Fibroblast of peridontal ligament (primary cell): Measurements from ENCODE around the gene TPK1.
"Not testable (repeated sequence)": the region's sequence is repeated elsewhere in the genome, so short reads cannot be mapped to it uniquely, and the experiment has no call there.

ENCODE experiments used
- DNase-seq: peaks from one replicate; pipeline ENCODE4 v3.0.0-alpha.2; 2010; ENCODE audit errors: extremely low read depth

Gene TPK1

GRCh38 chr7:144477348-144477747 is 358.5 kb downstream of the TPK1 start:
- DNase-seq, result no peak

DNA sequence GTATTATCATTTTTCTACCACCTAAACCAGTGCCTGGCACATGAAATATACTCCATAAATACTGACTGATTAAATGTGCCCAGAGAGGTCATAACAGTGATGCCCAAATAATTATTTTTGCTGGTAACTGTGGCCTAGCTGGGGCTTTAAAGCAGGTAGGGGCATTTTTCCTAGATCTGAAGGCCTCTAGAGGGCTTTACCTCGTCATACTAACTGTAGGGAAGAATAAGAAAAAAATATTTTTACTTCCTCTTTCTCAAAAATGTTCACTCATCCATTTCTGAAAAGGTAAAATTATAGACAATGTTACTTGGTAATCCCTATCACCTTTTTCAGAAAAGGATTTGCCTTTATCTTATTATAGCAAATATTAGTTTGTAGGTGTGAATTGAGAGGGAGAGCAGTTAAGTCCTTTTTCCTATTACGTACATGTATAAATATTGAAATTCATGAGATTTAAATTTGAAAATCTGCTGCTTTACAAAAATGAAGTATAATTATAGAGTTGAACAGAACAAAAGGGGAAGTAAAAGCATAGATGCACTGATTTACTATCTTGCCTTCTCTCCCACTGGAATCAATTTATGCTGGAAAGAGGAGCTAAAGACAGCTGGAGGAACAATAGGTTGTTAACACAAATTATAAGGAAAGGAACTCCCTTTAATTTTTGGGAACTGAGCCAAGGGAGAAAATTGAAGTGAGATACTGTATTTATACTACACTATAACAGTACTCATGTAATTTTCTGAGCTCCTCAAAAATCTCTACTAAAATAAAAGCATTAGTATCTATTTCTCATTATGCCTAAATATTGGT is 360.8 kb downstream of the TPK1 start:
- DNase-seq, result no peak

GRCh38 chr7:144474363-144474762 is 361.5 kb downstream of the TPK1 start:
- no peak for DNase-seq

- no peak for DNase-seq
These were observed 361.9 kb downstream of the TPK1 start for GRCh38 chr7:144473908-144474307.

GRCh38 chr7:144470078-144470477 is 365.8 kb downstream of the TPK1 start:
- DNase-seq, result no peak

DNA sequence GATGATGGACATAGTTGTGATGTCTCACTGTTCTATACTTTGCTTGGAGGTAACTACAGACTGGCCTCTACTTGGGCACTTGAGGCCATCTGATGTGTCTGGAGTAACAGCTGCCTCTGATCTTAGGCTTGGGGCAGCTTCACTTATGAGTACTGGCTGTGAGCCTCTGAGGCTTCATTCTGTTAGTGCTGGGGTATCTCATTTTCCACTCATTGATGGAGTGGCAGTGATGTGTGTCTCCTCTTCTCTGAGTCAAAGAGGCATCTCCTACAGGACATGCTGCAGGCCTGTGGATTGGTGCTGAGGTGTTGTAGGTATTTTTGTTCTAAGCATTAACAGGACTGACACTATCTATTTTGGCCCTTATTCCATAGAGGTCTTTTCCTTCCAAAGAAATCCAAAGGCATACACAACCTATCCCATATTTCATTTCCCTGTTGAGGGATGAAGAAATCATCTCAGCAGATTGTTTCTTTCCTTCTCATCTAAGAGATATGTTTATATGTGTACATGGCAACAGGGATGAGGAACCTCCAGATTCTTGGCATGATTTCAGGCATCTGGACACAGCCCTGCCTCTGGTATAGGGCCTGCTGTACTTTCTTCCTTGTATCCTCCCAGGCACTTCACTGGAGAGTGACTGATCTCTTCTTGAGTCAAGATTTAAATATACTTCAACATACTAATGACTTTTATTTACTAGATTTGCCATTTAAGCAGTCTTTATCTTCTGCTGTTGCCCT is 366.7 kb downstream of the TPK1 start:
- no peak for DNase-seq

GRCh38 chr7:144459635-144460034 is 376.2 kb downstream of the TPK1 start:
- no peak for DNase-seq

DNA sequence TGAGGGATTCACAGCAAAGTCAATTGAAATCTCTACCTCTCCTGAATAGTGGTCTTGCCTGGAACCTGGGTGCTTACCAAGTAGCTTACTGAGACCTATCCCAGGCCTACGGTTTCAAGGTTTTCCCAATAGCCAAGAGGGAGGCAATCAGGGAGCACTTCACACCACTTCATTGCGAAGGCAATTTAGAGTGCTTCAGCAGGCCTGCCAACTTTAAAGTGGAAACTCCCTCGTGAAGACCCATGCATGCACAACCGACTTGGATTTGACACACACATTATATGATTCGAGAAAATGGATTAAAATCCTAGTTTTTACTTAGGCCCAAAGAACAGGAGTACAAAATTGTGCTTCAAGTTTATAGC is 380.8 kb downstream of the TPK1 start:
- no peak for DNase-seq

GRCh38 chr7:144454256-144455039 is 381.4 kb downstream of the TPK1 start:
- DNase-seq, result no peak

GRCh38 chr7:144452064-144452463 is 383.8 kb downstream of the TPK1 start:
- DNase-seq, result no peak

DNA sequence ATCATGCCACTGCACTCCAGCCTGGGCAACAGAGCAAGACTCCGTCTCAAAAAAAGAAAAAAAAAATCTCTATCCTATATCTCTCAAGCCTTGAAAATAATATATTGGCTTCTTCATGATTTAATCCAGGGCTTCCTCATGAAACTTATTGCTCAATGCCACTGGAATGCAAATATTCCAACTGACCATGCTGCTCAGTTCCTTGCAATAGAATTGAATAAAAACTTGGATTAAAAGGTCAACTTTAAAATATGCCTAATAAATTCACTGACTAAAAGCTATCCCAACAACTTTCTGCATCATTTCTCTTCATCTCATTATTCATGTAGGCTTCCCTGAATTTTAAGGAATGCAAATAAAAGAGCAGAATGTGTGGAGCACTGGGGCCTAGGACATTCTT is 390.3 kb downstream of the TPK1 start:
- DNase-seq, result no peak

DNA sequence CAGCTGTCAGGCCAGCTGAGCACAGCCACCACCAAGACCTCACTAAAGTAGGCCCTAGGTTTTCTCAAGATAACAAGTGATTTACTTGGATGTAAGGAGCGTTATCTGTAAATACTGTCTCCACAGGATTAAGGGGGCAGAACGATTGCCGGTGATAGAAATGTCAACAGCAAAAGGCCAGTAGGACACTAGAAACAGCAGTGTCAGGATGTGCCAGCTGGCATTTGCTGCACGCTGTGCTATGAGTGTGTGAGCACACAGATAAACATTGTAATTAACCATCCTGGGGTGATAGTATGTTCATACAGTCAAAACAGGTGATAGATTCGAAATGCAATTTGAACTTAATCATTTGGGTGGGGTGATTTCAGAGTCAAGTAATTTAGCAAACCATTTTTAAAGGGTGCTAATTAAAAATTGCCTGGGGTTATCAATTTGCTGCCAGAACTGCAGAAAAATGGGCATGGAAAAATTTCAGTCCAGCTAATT is 396.1 kb downstream of the TPK1 start:
- no peak for DNase-seq

- no peak for DNase-seq
These were observed 397.1 kb downstream of the TPK1 start for GRCh38 chr7:144438759-144439158.

DNA sequence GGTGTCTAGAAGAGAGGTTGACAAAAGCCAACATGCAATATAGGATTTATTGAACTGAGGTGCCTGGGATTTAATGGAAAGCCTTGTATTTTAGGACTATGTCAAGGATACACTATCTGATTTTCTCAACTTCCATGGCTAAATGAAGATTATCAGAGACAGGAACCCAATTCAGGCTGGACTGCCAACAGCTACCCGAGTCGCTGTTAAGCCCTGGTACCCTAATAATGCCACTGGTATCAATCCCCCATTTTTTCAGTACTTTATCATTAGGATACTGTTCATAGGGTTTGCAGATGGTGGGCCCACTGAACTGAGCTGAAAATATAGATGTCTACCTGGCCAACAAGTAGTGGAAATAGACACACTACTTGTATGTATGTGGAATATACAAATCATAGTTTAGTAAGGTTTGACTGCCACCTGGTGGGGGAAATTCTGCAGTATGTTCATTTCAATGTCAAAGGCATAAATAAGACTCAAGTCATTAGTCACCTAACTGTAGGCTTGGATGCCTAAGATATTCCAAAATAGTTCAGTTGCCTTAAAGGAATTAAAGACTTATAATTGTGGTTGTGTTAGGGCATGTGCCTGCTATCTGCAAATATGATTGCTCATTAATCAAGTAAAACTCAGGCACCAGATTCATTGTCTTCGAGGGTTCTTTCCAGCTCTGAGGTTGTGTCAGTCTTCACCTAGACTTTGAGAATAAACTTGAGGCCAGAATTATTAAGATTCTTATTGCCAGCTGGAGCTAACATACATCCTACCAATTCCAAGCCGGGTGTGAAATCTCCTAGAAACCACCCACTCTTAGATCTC is 398.3 kb downstream of the TPK1 start:
- DNase-seq, result peak; percentile 39

DNA sequence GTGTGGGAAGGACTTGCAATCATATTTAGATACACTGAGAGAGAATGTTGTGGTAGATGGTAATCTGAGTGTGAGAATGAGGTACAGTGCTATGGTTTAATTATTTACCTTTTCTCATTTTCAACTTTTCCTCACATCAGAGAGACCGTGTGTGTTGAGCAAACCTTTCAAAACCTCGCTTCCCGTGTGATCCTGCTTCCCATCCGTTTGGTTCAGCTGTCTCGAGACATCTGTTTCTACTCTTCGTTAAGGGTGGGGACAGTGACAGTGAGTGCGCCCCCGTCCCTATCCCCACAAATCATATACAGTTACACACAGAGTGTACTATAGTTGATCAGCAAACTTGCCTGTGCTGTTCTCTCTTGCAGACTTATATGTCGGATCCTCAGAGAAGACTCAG is 399.4 kb downstream of the TPK1 start:
- no peak for DNase-seq

- no peak for DNase-seq
These were observed 407.4 kb downstream of the TPK1 start for GRCh38 chr7:144428431-144428830.

GRCh38 chr7:144427539-144427938 is 408.3 kb downstream of the TPK1 start:
- not testable (repeated sequence) for DNase-seq

DNA sequence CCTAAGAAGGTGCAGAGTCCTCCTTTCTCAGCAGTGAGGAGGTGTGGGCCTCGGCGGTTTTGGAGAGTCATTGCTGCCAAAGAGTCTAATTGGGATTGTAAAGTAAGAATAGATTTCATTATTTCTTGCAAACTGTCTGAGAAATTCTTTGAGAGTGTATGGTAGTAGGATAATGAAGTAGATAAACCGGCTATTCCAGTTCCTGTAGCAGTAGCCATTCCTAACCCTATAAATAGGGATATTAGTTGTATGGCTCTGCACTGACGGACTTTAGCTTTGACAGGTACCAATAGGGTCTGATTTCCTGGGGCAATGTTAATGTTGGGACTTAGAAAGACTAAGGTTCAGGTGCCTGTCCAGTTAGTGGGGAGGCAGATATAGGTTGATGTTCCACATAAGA is 416.9 kb downstream of the TPK1 start:
- not testable (repeated sequence) for DNase-seq

DNA sequence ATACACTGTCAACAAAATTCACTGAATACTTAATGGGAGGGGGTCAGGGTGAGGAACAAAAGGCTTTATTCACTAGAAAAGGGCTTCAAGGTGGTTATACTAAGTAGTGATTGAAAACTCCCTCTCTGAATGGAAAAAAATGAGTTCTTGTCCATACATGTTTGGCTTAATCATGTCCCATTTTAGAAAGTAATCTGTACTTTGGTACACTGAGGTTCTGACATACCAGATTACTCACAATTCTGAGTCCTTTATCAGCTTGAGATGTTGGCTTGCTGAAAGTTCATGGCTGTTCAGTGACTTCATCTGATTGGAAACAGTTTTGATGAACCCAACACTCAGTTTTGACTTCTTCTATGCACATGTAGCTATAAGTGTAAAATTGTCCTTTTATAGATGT is 419.5 kb downstream of the TPK1 start:
- no peak for DNase-seq

- no peak for DNase-seq
These were observed 420.0 kb downstream of the TPK1 start for GRCh38 chr7:144415858-144416257.

DNA sequence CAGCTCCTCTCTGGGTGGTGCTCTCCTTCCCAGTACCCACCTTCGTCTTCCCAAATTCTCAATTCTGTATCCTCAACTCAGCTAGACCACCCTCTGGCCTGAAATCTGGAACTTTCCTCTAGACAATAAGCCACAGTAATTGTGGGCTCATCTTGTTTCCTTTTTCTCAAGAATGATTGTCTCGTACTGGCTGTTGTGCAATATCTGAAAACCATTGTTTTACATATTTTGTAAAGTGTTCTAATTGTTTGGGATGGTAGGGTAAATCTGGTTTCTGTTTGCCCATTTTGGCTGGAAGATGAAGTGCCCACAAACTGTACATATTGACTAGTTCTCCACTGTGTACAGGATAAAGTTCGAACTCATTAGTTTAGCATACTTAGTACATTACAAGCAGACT is 421.0 kb downstream of the TPK1 start:
- DNase-seq, result no peak

- DNase-seq, result no peak
These were observed 425.4 kb downstream of the TPK1 start for GRCh38 chr7:144410441-144410840.
